NCI-H1694 (cell line): ENCODE data around the gene STXBP1.
A peak's percentile ranks its signal among the peaks of the same experiment; 100 is the strongest.

ENCODE experiments used
- DNase-seq: peaks from one replicate; lab custom pipeline; 2025; lab: John Stamatoyannopoulos, UW

STXBP1 gene

GRCh38 chr9:127611899-127612790 lies at the start of gene STXBP1:
Gene STXBP1, plus strand, starts transcription at chr9:127612277. Its CDS starts 127 bp downstream, at chr9:127612404.
- DNase-seq = peak; percentile 61

- DNase-seq = no peak
These were observed 49.7 kb upstream of the STXBP1 start for GRCh38 chr9:127562279-127562796.

GRCh38 chr9:127562841-127563401 lies 49.2 kb upstream of the STXBP1 start:
- no peak for DNase-seq

- DNase-seq = no peak
These were observed 48.5 kb upstream of the STXBP1 start for GRCh38 chr9:127563579-127563978.

- no peak for DNase-seq
These were observed 46.8 kb upstream of the STXBP1 start for GRCh38 chr9:127565231-127565630.

GRCh38 chr9:127566351-127567001 lies 45.6 kb upstream of the STXBP1 start:
- no peak for DNase-seq

GRCh38 chr9:127567035-127567729 lies 44.9 kb upstream of the STXBP1 start:
- no peak for DNase-seq

- no peak for DNase-seq
These were observed 44.1 kb upstream of the STXBP1 start for GRCh38 chr9:127567730-127568617.

GRCh38 chr9:127568618-127568970 lies 43.5 kb upstream of the STXBP1 start:
- DNase-seq = no peak

GRCh38 chr9:127568971-127569885 lies 42.8 kb upstream of the STXBP1 start:
- peak; percentile 27 for DNase-seq

- DNase-seq = no peak
These were observed 42.1 kb upstream of the STXBP1 start for GRCh38 chr9:127569886-127570401.

- peak; percentile 41 for DNase-seq
These were observed 41.5 kb upstream of the STXBP1 start for GRCh38 chr9:127570533-127571111.

GRCh38 chr9:127571971-127572370 lies 40.1 kb upstream of the STXBP1 start:
- no peak for DNase-seq

GRCh38 chr9:127572961-127573721 lies 38.9 kb upstream of the STXBP1 start:
- no peak for DNase-seq

GRCh38 chr9:127574072-127574993 lies 37.7 kb upstream of the STXBP1 start:
- DNase-seq = peak; percentile 63

- DNase-seq = no peak
These were observed 36.0 kb upstream of the STXBP1 start for GRCh38 chr9:127575875-127576778.
